A549 (cell line): ENCODE results near the gene MAP3K20. TPM values are rescaled to one million over a fixed set of nuclear protein-coding genes. Genes with fewer than 3 reads are reported as not detected.
"Not testable (repeated sequence)": the region's sequence is repeated elsewhere in the genome, so short reads cannot be mapped to it uniquely, and the experiment has no call there.

Experiments used
- ATAC-seq, 2 experiments: fragments of 200-7000 bp in 1 of 2; fragments of >200 bp in 1 of 2; cut with Nextera tagmentation in 1 of 2; cut with Tn5 transposase in 1 of 2; 3 replicates each; pipeline versions ENCODE4 v1.8.0 to v1.9.1; 2018 to 2020; ENCODE audit warnings: mild to moderate bottlenecking in 1 of 2, moderate library complexity in 1 of 2
- CTCF ChIA-PET: fragments of 300-600 bp; sonication (Branson Sonifier 250); formaldehyde crosslinking; extraction: SDS; loops from one replicate; lab custom pipeline; 2021; ENCODE audit warnings: antibody characterized with exemption, inconsistent platforms; lab: Yijun Ruan, JAX
- POLR2A ChIA-PET: fragments of 350-600 bp; formaldehyde crosslinking; extraction: SDS; loops from one replicate; lab custom pipeline; 2021; ENCODE audit warnings: antibody characterized with exemption, inconsistent platforms; lab: Yijun Ruan, JAX
- DNase-seq, 2 experiments: peaks; one replicate each; pipeline versions ENCODE4 v3.0.0 to v3.0.0-alpha.2; 2011 to 2016; ENCODE audit warnings: low read depth in 1 of 2, low spot score in 1 of 2
- FAIRE-seq: peaks from 2 replicates; lab custom pipeline; 2011; peaks lifted over from hg19 to GRCh38; lab: Jason Lieb, UNC
- H3K27ac ChIP-seq, 2 experiments: fragments of >200 bp; sonication (Bioruptor Twin); formaldehyde crosslinking; 3 replicates each; pipeline ENCODE4 v1.5.1; 2016 to 2017
- H3K4me1 ChIP-seq: fragments of >200 bp; sonication (Bioruptor Twin); formaldehyde crosslinking; 3 replicates; pipeline ENCODE4 v1.6.1; 2016
- H3K4me2 ChIP-seq: fragments of >200 bp; sonication (Bioruptor Twin); formaldehyde crosslinking; 3 replicates; pipeline ENCODE4 v1.6.1; 2016
- H3K4me3 ChIP-seq: fragments of >200 bp; sonication (Bioruptor Twin); formaldehyde crosslinking; 3 replicates; pipeline ENCODE4 v1.5.1; 2016
- H3K9me3 ChIP-seq: fragments of >200 bp; sonication (Bioruptor Twin); formaldehyde crosslinking; 3 replicates; pipeline ENCODE4 v1.6.1; 2016
- BHLHE40 ChIP-seq: IDR thresholded peaks from 2 replicates; pipeline ENCODE4 v1.6.1; 2012; ENCODE audit warnings: low read depth, low read length, inconsistent platforms
- CBX2 ChIP-seq: fragments of 200-600 bp; sonication (generic); IDR thresholded peaks from 2 replicates; pipeline ENCODE4 v1.6.1; 2016; ENCODE audit warnings: low read depth, mild to moderate bottlenecking, borderline replicate concordance
- CEBPB ChIP-seq, 2 experiments: fragments of >200 bp in 1 of 2; sonication (Bioruptor Twin) in 1 of 2; formaldehyde crosslinking in 1 of 2; IDR thresholded peaks; 2 replicates each; pipeline ENCODE4 v1.6.1; 2012 to 2016
- EHMT2 ChIP-seq: fragments of 200-600 bp; sonication (generic); IDR thresholded peaks from 2 replicates; pipeline ENCODE4 v1.6.1; 2016; ENCODE audit warnings: antibody characterized with exemption, low read depth, mild to moderate bottlenecking, moderate library complexity
- FOSL2 ChIP-seq, 2 experiments: fragments of 450-650 bp in 1 of 2; fragments of >200 bp in 1 of 2; sonication (Bioruptor Twin) in 1 of 2; formaldehyde crosslinking; IDR thresholded peaks; 2 replicates each; pipeline versions ENCODE4 v1.5.0 to v1.6.1; 2016 to 2020; ENCODE audit warnings: mild to moderate bottlenecking in 1 of 2, moderate library complexity in 1 of 2
- FOXS1 ChIP-seq: fragments of 250-450 bp; sonication (Bioruptor Pico); IDR thresholded peaks from 2 replicates; pipeline ENCODE4 v1.5.0; 2020; ENCODE audit warnings: mild to moderate bottlenecking, moderate library complexity
- GATA3 ChIP-seq: IDR thresholded peaks from 2 replicates; pipeline ENCODE4 v1.6.1; 2012; ENCODE audit warnings: borderline replicate concordance
- KDM5A ChIP-seq: fragments of 200-600 bp; sonication (generic); IDR thresholded peaks from 2 replicates; pipeline ENCODE4 v1.6.1; 2016; ENCODE audit warnings: antibody characterized with exemption, mild to moderate bottlenecking
- MAZ ChIP-seq: fragments of 150-350 bp; IDR thresholded peaks from 2 replicates; pipeline ENCODE4 v1.6.1; 2014; ENCODE audit warnings: antibody characterized with exemption, low read depth, low read length, borderline replicate concordance
- NPAS2 ChIP-seq: fragments of 250-450 bp; sonication (Bioruptor Pico); IDR thresholded peaks from 2 replicates; pipeline ENCODE4 v1.8.0; 2022; ENCODE audit warnings: mild to moderate bottlenecking, moderate library complexity, borderline replicate concordance
- PHF8 ChIP-seq: fragments of 200-600 bp; sonication (generic); IDR thresholded peaks from 2 replicates; pipeline ENCODE4 v1.6.1; 2016; ENCODE audit warnings: low read depth, mild to moderate bottlenecking, antibody characterized with exemption, moderate library complexity, borderline replicate concordance
- POLR2AphosphoS2 ChIP-seq: conservative IDR thresholded peaks from 2 replicates; pipeline ENCODE4 v1.6.1; 2012; ENCODE audit warnings: low read length, improper control_type of control experiment, inconsistent platforms
- RAD21 ChIP-seq, 2 experiments: fragments of >200 bp in 1 of 2; sonication (Bioruptor Twin) in 1 of 2; formaldehyde crosslinking in 1 of 2; IDR thresholded peaks in 1 of 2; conservative IDR thresholded peaks in 1 of 2; 2 replicates in 1 of 2; 3 replicates in 1 of 2; pipeline ENCODE4 v1.6.1; 2012 to 2018; ENCODE audit warnings: inconsistent platforms in 1 of 2
- SMC3 ChIP-seq: fragments of >200 bp; sonication (Bioruptor Twin); formaldehyde crosslinking; IDR thresholded peaks from 3 replicates; pipeline ENCODE4 v1.6.1; 2018; ENCODE audit warnings: inconsistent platforms
- TP53 ChIP-seq: fragments of 250-450 bp; sonication (Bioruptor Pico); IDR thresholded peaks from 2 replicates; pipeline ENCODE4 v1.5.0; 2021; ENCODE audit warnings: mild to moderate bottlenecking, moderate library complexity
- ZFP36 ChIP-seq: fragments of 450-650 bp; IDR thresholded peaks from 2 replicates; pipeline ENCODE4 v1.6.1; 2014; ENCODE audit warnings: borderline replicate concordance; ENCODE audit not compliant: partially characterized antibody
- WGBS: methylation state at CpG from one replicate; pipeline ENCODE4 v1.1.6; 2017; ENCODE audit errors: missing lambda C conversion rate; 5-methylcytosine and 5-hydroxymethylcytosine counted together
- polyA plus RNA-seq, 4 experiments: library from polyadenylated mRNA; depleted of rRNA in 3 of 4; stranded (reverse); fragments of >200 nt; fragmentation: RNase III in 1 of 4; extraction: RNeasy Plus Mini Kit Qiagen cat#74134 plus additional on column Dnase treatment in 1 of 4; gene quantifications; 2 replicates in 3 of 4; 3 replicates in 1 of 4; pipeline ENCODE4 v1.2.3, GENCODE V29; 2011 to 2017
- TF ChIP-seq, protein P1 (sequence below): fragments of >200 bp; sonication (Bioruptor Twin); formaldehyde crosslinking; IDR thresholded peaks from 2 replicates; pipeline ENCODE4 v1.6.1; 2016
- TF ChIP-seq, protein P2 (sequence below): fragments of 250-450 bp; sonication (Bioruptor Pico); IDR thresholded peaks from 2 replicates; pipeline ENCODE4 v1.5.0; 2021; ENCODE audit warnings: mild to moderate bottlenecking, moderate library complexity, borderline replicate concordance
- TF ChIP-seq, protein P3 (sequence below): fragments of 250-450 bp; sonication (Bioruptor Pico); IDR thresholded peaks from 2 replicates; pipeline ENCODE4 v1.5.0; 2020; ENCODE audit warnings: low read depth, mild to moderate bottlenecking, moderate library complexity
- TF ChIP-seq, protein P4 (sequence below): fragments of >200 bp; sonication (Bioruptor Twin); formaldehyde crosslinking; IDR thresholded peaks from 3 replicates; pipeline ENCODE4 v1.6.1; 2016
- TF ChIP-seq, protein P5 (sequence below): fragments of 450-650 bp; IDR thresholded peaks from 2 replicates; pipeline ENCODE4 v1.6.1; 2014; ENCODE audit warnings: antibody characterized with exemption

MAP3K20 gene
- polyA plus RNA-seq, 2 of the 4 experiments (the other 2 are of a cell fraction): 34.7 to 80.7 TPM

DNA sequence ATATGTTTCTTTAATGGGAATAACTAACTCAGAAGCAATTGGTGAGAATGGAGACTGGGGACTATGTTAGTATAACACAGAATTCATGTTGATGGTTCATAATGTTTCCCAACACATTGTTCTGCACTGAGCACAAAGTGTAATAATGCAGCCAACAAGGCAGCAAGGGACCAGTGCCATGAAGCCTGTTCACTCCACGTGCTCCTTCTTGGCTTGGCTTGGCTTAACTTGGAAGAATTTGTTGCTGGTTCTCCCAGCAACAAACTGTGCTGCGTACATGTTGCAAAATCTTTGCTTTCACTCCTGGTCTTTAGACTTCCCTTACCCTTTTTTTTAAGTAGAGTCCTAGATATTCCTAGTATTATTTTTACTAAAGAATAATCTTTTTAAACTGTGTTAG, 129.7 kb downstream of the MAP3K20 start:
- ATAC-seq: no peak
- Histone ChIP-seq H3K4me1 (peaks cover 20% of the 10 kb centered on the region), H3K4me3 (no peak overlapping the region), H3K9me3 (no peaks in the 10 kb centered on the region), H3K27ac (no peak overlapping the region; a peak in 1 of 6 replicates), H3K4me2 (no peak overlapping the region)
- no peak for FAIRE-seq
- no peak for DNase-seq
- TF ChIP-seq TP53 (CRISPR knock-in tag): no peak
- no peak for TF ChIP-seq POLR2AphosphoS2
- TF ChIP-seq NPAS2 (CRISPR knock-in tag): no peak
- TF ChIP-seq SMC3: no peak
- TF ChIP-seq, protein P1, sequence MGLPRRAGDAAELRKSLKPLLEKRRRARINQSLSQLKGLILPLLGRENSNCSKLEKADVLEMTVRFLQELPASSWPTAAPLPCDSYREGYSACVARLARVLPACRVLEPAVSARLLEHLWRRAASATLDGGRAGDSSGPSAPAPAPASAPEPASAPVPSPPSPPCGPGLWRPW: no peak
- no peak for TF ChIP-seq MAZ
- TF ChIP-seq, protein P2, sequence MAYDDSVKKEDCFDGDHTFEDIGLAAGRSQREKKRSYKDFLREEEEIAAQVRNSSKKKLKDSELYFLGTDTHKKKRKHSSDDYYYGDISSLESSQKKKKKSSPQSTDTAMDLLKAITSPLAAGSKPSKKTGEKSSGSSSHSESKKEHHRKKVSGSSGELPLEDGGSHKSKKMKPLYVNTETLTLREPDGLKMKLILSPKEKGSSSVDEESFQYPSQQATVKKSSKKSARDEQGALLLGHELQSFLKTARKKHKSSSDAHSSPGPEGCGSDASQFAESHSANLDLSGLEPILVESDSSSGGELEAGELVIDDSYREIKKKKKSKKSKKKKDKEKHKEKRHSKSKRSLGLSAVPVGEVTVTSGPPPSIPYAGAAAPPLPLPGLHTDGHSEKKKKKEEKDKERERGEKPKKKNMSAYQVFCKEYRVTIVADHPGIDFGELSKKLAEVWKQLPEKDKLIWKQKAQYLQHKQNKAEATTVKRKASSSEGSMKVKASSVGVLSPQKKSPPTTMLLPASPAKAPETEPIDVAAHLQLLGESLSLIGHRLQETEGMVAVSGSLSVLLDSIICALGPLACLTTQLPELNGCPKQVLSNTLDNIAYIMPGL (CRISPR knock-in tag): no peak
- no peak for TF ChIP-seq GATA3
- TF ChIP-seq, protein P3, sequence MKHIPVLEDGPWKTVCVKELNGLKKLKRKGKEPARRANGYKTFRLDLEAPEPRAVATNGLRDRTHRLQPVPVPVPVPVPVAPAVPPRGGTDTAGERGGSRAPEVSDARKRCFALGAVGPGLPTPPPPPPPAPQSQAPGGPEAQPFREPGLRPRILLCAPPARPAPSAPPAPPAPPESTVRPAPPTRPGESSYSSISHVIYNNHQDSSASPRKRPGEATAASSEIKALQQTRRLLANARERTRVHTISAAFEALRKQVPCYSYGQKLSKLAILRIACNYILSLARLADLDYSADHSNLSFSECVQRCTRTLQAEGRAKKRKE: no peak
- TF ChIP-seq EHMT2: no peak
- TF ChIP-seq, protein P4, sequence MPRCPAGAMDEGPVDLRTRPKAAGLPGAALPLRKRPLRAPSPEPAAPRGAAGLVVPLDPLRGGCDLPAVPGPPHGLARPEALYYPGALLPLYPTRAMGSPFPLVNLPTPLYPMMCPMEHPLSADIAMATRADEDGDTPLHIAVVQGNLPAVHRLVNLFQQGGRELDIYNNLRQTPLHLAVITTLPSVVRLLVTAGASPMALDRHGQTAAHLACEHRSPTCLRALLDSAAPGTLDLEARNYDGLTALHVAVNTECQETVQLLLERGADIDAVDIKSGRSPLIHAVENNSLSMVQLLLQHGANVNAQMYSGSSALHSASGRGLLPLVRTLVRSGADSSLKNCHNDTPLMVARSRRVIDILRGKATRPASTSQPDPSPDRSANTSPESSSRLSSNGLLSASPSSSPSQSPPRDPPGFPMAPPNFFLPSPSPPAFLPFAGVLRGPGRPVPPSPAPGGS: no peak
- CTCF ChIA-PET: interaction anchor here (16.4 kb wide), 1 partner anchor 179 kb away, joined by 395 read pairs; no protein-coding TSS in a partner anchor
- WGBS: 81% methylated on average over 2 of the region's 2 CpGs
- POLR2A ChIA-PET: no interaction called here

DNA sequence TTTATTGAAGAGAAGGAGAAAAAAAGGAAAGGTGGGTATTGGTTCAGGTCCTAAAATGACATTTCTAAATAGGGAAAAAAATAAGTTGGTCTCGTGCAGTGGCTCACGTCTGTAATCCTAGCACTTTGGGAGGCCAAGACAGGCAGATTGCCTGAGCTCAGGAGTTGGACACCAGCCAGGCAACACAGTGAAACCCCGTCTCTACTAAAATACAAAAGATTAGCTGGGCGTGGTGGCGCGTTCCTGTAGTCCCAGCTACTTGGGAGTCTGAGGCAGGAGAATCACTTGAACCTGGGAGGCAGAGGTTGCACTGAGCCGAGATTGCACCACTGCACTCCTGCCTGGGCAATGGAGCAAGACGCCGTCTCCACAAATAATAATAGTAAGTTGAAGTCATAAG, 131.5 kb downstream of the MAP3K20 start:
- H3K4me2 ChIP-seq, DNase-seq, FAIRE-seq, H3K4me3 ChIP-seq, POLR2A ChIA-PET, ATAC-seq, H3K9me3 ChIP-seq, H3K27ac ChIP-seq: not testable (repeated sequence)
- H3K4me1 ChIP-seq: peaks cover 15% of the 10 kb centered on the region
- 89% methylated on average over 9 of the region's 9 CpGs for WGBS
- CTCF ChIA-PET: interaction anchor here (16.4 kb wide), 1 partner anchor 181 kb away, joined by 395 read pairs; no protein-coding TSS in a partner anchor

DNA sequence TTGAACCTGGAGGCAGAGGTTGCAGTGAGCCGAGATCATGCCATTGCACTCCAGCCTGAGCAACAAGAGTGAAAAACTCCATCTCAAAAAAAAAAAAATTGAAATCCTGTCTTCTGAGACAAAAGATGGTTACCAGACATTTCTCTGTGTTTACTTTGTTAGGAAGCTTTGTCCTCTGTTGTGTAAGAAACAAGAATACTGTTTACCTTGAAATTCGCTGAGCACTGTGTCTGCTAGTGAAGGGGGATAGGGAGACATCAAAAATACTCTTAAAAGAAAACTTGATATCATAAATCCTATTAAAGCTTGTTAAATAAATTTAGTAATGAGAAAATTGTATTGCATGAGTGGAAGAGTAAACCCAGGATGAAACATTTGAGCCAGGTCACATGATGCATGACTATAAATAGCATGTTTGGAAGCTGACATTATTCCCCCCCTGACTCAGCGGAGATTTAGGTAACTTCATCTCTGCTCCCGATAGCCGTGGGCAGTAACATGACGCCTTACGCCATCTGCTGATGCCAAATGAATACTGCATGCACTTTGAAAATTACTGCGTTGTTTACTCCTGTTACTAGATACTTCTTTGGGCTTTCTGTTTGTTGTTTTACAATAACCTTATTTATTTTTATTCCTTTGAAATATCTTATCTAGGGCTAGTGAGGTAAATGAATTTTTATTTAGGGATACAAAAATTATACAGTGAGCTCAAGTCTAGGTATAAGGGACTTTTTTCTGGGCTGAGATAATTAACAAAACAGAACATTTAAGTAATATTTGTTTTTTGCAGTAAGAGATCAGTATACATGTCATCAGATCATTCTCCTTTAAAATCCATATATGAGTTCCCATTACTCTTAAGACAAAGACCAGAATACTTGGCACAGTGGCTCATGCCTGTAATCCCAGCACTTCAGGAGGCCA, 134.9 kb downstream of the MAP3K20 start:
- DNase-seq: peak; percentile 68 to 92
- CTCF ChIA-PET: interaction anchor here (0.6 to 16.4 kb wide), 82 partner anchors 9 to 406 kb away, joined by 3 to 395 read pairs (median 4); partner anchors contain the start of gene MAP3K20
- FAIRE-seq: peak; percentile 70
- Histone ChIP-seq H3K4me2 (peak overlapping the region; percentile 57), H3K27ac (peak overlapping the region; percentile 55 to 75), H3K4me1 (peaks cover 15% of the 10 kb centered on the region), H3K9me3 (no peaks in the 10 kb centered on the region), H3K4me3 (no peak overlapping the region)
- POLR2A ChIA-PET: interaction anchor here (0.6 to 1.7 kb wide), 5 partner anchors 26 to 183 kb away, joined by 3 to 7 read pairs (median 4); no protein-coding TSS in a partner anchor
- peak; percentile 96 to 99 for ATAC-seq
- 15% methylated on average over 8 of the region's 8 CpGs for WGBS
- TF ChIP-seq POLR2AphosphoS2 (no peak), ZFP36 (no peak), NPAS2 (CRISPR knock-in tag) (no peak), FOSL2 (IDR thresholded peaks at IDR 0.05) (no peak), FOSL2 (CRISPR knock-in tag; IDR thresholded peaks at IDR 0.05) (peak; percentile 82), EHMT2 (no peak), CEBPB (IDR thresholded peaks at IDR 0.05) (peak; percentile 29 to 44; a peak in 3 of 4 replicates), BHLHE40 (no peak), SMC3 (peak; percentile 100), CBX2 (no peak), FOXS1 (CRISPR knock-in tag) (0 out of 2 replicates have a peak, but pooled peaks have one; percentile 7), PHF8 (no peak), KDM5A (no peak), RAD21 (conservative IDR thresholded peaks at IDR 0.05 in 1 of 2, IDR thresholded peaks at IDR 0.05 in 1 of 2) (peak; percentile 97 to 98), MAZ (no peak)
- TF ChIP-seq, protein P4: no peak
- TF ChIP-seq, protein P5, sequence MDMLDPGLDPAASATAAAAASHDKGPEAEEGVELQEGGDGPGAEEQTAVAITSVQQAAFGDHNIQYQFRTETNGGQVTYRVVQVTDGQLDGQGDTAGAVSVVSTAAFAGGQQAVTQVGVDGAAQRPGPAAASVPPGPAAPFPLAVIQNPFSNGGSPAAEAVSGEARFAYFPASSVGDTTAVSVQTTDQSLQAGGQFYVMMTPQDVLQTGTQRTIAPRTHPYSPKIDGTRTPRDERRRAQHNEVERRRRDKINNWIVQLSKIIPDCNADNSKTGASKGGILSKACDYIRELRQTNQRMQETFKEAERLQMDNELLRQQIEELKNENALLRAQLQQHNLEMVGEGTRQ: peak; percentile 93
